ENCODE data around the gene DTNBP1. TPM values are rescaled to one million over a fixed set of nuclear protein-coding genes. Genes with fewer than 3 reads are reported as not detected.

Gene DTNBP1
- total and polyA plus RNA-seq, 5 donors from 2014 or later = 22.4 to 43.1 (median 33.7) TPM

DNA sequence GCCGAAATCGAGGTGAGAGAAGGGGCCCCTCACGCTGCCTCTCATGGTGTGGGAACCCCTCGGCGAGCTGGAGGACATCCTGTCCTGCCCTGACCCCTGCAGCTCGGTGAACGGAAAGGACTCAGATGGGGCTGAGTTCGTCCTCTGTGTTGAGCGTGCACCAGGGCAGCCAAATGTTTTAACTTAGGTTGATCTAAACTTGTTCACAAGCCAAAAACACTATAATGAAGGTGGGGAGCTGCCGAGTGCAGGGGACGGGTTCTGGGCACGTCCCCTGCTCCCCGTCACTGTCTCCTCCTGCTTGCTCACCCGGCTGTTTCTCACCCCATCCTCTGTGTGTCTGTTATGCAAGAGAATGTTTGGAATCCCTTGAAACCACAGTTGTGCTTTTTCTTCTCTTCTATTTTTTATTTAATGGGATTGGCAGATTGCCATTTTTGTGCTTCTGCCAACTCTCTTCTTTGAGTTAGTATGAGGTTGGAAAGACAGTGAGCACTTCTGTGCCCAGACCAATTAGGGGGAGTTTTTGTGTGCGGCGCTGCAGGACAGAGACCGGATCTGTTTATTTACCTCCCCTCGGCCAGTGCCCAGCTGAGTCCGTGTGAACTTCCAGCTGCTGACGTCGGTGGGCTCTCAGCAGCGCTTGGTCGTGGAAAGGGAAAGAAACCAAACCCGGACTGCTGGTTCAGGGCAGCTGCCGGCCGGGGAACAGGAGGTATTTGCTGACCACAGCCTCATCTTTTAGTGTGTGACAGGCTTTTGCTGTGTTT, 158.1 kb downstream of the DTNBP1 start:
- peaks cover 32% of the 10 kb centered on the region for H3K36me3 Mint-ChIP-seq
- ATAC-seq (ENCODE audit: low read depth in 2 of 2) (no peak), DNase-seq (no peak)
- peaks cover 76% of the 10 kb centered on the region for H3K36me3 ChIP-seq (ENCODE audit: control insufficient read depth, insufficient read depth, low read length)
- H3K27ac ChIP-seq (ENCODE audit: insufficient read depth, low read length, poor library complexity, severe bottlenecking) = no peak overlapping the region
- H3K4me1 Mint-ChIP-seq = peaks cover 0 to 2% (median 0%) of the 10 kb centered on the region in 4 donors
- no peak overlapping the region for H3K4me3 Mint-ChIP-seq
- peak overlapping the region in 2 of 3 donors; percentile 53 to 85 for H3K27ac Mint-ChIP-seq
- no peak overlapping the region for H3K4me3 ChIP-seq (ENCODE audit: low read depth, low read length)
- H3K4me1 ChIP-seq (ENCODE audit: control insufficient read depth, insufficient read depth, low read length, poor library complexity, severe bottlenecking) = no peaks in the 10 kb centered on the region
- no peaks in the 10 kb centered on the region for H3K27me3 Mint-ChIP-seq
- H3K27me3 ChIP-seq (ENCODE audit: control insufficient read depth, insufficient read depth, low read length) = no peaks in the 10 kb centered on the region
- H3K9me3 ChIP-seq (ENCODE audit: control insufficient read depth in 2 of 2, low read length in 2 of 2) = no peaks in the 10 kb centered on the region
- no peaks in the 10 kb centered on the region for H3K9me3 Mint-ChIP-seq

DNA sequence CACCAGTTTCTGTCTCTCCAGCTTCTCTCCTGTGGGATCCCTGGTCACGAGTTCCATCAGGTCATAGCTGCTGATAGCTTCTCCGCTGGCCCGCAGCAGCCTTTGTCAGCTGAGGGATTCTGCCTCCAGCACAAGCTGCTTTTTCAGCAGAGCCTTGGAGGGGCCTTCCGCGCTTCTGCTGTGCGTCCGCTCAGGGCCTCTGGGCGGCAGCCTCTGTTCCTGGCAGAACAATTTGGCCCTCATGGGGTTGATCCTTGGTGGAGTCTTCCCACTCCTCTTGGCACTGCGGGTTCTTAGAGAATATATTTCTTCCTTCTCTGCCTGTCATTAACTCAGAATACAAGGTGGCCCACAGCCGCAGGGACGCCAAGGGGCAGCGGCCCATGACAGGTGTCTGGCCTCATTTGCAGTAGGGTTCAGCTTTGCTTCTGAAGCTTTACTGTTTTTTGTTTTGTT, 158.8 kb downstream of the DTNBP1 start:
- Mint-ChIP-seq H3K27me3 (no peaks in the 10 kb centered on the region), H3K9me3 (no peaks in the 10 kb centered on the region), H3K4me1 (peaks cover 0 to 2% (median 0%) of the 10 kb centered on the region in 4 donors), H3K36me3 (peaks cover 32% of the 10 kb centered on the region), H3K4me3 (no peak overlapping the region), H3K27ac (no peak overlapping the region)
- no peaks in the 10 kb centered on the region for H3K9me3 ChIP-seq (ENCODE audit: control insufficient read depth in 2 of 2, low read length in 2 of 2)
- H3K36me3 ChIP-seq (ENCODE audit: control insufficient read depth, insufficient read depth, low read length) = peaks cover 71% of the 10 kb centered on the region
- H3K27me3 ChIP-seq (ENCODE audit: control insufficient read depth, insufficient read depth, low read length) = no peaks in the 10 kb centered on the region
- no peaks in the 10 kb centered on the region for H3K4me1 ChIP-seq (ENCODE audit: control insufficient read depth, insufficient read depth, low read length, poor library complexity, severe bottlenecking)
- no peak overlapping the region for H3K27ac ChIP-seq (ENCODE audit: insufficient read depth, low read length, poor library complexity, severe bottlenecking)
- H3K4me3 ChIP-seq (ENCODE audit: low read depth, low read length) = no peak overlapping the region
- DNase-seq (no peak), ATAC-seq (ENCODE audit: low read depth in 2 of 2) (no peak)

DNA sequence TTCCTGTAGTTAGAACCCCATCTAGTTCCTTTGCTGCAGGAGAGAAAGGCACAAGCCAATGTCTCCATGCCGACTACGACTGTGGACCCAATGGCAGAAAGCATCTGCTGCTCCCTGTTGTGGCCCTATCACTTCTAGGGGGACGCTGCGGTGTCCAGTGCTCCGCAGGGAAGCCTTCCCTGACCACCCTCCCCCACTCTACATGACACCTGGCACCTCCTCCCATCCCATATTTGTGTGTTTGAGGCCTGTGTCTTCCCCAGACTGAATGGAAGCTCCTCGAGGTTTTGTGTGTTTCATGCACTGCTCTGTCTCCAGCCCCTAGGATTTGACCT, 159.5 kb downstream of the DTNBP1 start:
- no peak overlapping the region for H3K27ac ChIP-seq (ENCODE audit: insufficient read depth, low read length, poor library complexity, severe bottlenecking)
- no peak overlapping the region for H3K4me3 Mint-ChIP-seq
- H3K27ac Mint-ChIP-seq = peak overlapping the region in 1 of 3 donors; percentile 62
- H3K36me3 Mint-ChIP-seq = peaks cover 25% of the 10 kb centered on the region
- no peaks in the 10 kb centered on the region for H3K27me3 Mint-ChIP-seq
- H3K4me1 ChIP-seq (ENCODE audit: control insufficient read depth, insufficient read depth, low read length, poor library complexity, severe bottlenecking) = no peaks in the 10 kb centered on the region
- no peaks in the 10 kb centered on the region for H3K9me3 Mint-ChIP-seq
- peaks cover 63% of the 10 kb centered on the region for H3K36me3 ChIP-seq (ENCODE audit: control insufficient read depth, insufficient read depth, low read length)
- ATAC-seq (ENCODE audit: low read depth in 2 of 2) = no peak
- H3K4me3 ChIP-seq (ENCODE audit: low read depth, low read length) = no peak overlapping the region
- no peaks in the 10 kb centered on the region for H3K27me3 ChIP-seq (ENCODE audit: control insufficient read depth, insufficient read depth, low read length)
- peaks cover 0 to 2% (median 0%) of the 10 kb centered on the region in 4 donors for H3K4me1 Mint-ChIP-seq
- H3K9me3 ChIP-seq (ENCODE audit: control insufficient read depth in 2 of 2, low read length in 2 of 2) = no peaks in the 10 kb centered on the region
- no peak for DNase-seq

DNA sequence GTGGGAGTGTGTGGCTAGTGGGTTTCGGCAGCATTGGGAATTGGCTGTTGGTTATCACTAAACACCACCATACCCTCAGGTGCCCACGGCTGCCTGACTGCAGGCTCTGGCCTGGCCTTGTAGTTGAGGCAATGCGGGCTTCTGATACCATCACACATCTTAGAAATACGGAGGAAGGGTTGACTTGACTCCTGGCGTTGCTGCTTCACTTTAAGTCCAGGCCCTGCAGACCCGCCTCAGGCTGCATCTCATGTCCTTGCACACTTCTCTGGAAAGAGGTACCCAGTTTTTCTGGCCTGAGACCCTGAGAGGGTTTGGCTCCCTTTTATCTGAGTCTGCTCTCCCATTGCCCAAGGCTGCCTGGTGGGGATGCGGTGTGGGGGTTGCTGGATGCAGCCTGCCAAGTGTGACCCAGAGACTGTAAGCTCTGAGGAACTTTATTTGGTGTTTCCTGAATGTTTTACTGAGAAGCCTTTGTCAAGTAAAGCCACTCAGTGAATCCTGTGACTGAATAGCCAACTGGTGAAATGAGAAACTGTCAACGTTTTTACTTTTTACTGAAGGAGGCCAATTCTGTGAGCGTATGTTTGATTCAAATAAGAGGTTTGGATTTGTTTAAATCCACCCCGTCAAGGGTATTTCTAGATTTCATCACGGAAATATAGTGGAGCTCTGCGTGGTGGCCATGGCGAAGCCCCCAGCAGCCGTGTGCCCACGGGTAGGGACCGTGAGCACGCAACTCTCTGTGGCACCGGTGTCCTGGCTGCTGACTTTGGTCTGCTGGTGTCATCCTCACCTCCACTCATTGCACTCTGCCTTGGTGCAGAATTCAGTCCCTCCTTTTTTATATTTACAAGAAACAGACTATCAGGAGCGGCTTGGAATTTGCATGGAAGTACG, 160.1 kb downstream of the DTNBP1 start:
- no peaks in the 10 kb centered on the region for H3K9me3 ChIP-seq (ENCODE audit: control insufficient read depth in 2 of 2, low read length in 2 of 2)
- H3K27ac Mint-ChIP-seq = no peak overlapping the region
- H3K27me3 Mint-ChIP-seq = no peaks in the 10 kb centered on the region
- peak overlapping the region in 1 of 4 donors; percentile 15 for H3K4me3 Mint-ChIP-seq
- H3K9me3 Mint-ChIP-seq = no peaks in the 10 kb centered on the region
- H3K27ac ChIP-seq (ENCODE audit: insufficient read depth, low read length, poor library complexity, severe bottlenecking) = no peak overlapping the region
- no peak overlapping the region for H3K4me3 ChIP-seq (ENCODE audit: low read depth, low read length)
- DNase-seq = no peak
- H3K36me3 ChIP-seq (ENCODE audit: control insufficient read depth, insufficient read depth, low read length) = peaks cover 61% of the 10 kb centered on the region
- H3K36me3 Mint-ChIP-seq = peaks cover 26% of the 10 kb centered on the region
- no peak for ATAC-seq (ENCODE audit: low read depth in 2 of 2)
- H3K4me1 Mint-ChIP-seq = peaks cover 0 to 2% (median under 1%) of the 10 kb centered on the region in 4 donors
- H3K27me3 ChIP-seq (ENCODE audit: control insufficient read depth, insufficient read depth, low read length) = no peaks in the 10 kb centered on the region
- H3K4me1 ChIP-seq (ENCODE audit: control insufficient read depth, insufficient read depth, low read length, poor library complexity, severe bottlenecking) = no peaks in the 10 kb centered on the region

DNA sequence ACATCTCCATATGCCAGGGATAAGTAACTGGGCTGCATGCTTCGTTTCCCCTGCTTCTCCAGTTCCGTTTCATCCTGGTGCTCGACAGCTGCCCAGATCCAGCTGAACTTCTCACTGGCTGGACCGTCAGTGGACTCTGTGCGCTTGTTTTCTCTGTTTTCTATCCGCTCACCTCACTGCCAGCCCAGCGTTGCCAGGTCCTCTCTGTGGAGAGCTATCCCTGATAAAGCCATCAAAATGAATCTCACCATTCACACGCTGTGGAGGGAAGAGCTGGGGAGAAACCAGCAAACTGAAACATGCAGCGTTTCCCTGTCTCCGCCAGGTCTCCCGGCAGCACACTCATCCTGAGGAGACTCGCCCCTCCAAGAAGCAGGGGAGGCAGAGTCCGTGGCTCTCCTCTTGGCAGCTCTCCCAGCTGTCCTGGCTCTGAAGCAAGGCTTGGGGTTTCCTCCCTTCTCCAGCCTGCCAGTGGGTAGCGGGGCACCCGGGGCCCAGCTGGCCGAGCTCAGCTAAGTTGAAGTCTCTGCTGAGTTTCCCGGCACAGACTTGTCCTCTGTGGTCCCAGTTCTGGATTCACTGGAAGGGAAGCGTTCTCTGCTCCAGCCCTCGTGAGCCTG, 160.9 kb downstream of the DTNBP1 start:
- DNase-seq (no peak), ATAC-seq (ENCODE audit: low read depth in 2 of 2) (no peak)
- peaks cover 22% of the 10 kb centered on the region for H3K36me3 Mint-ChIP-seq
- H3K9me3 Mint-ChIP-seq = no peaks in the 10 kb centered on the region
- no peak overlapping the region for H3K4me3 Mint-ChIP-seq
- no peaks in the 10 kb centered on the region for H3K9me3 ChIP-seq (ENCODE audit: control insufficient read depth in 2 of 2, low read length in 2 of 2)
- H3K4me3 ChIP-seq (ENCODE audit: low read depth, low read length) = no peak overlapping the region
- H3K36me3 ChIP-seq (ENCODE audit: control insufficient read depth, insufficient read depth, low read length) = peaks cover 55% of the 10 kb centered on the region
- no peaks in the 10 kb centered on the region for H3K27me3 ChIP-seq (ENCODE audit: control insufficient read depth, insufficient read depth, low read length)
- no peaks in the 10 kb centered on the region for H3K27me3 Mint-ChIP-seq
- no peaks in the 10 kb centered on the region for H3K4me1 ChIP-seq (ENCODE audit: control insufficient read depth, insufficient read depth, low read length, poor library complexity, severe bottlenecking)
- H3K4me1 Mint-ChIP-seq = peaks cover 0 to 2% (median under 1%) of the 10 kb centered on the region in 4 donors
- H3K27ac Mint-ChIP-seq = no peak overlapping the region
- H3K27ac ChIP-seq (ENCODE audit: insufficient read depth, low read length, poor library complexity, severe bottlenecking) = no peak overlapping the region

DNA sequence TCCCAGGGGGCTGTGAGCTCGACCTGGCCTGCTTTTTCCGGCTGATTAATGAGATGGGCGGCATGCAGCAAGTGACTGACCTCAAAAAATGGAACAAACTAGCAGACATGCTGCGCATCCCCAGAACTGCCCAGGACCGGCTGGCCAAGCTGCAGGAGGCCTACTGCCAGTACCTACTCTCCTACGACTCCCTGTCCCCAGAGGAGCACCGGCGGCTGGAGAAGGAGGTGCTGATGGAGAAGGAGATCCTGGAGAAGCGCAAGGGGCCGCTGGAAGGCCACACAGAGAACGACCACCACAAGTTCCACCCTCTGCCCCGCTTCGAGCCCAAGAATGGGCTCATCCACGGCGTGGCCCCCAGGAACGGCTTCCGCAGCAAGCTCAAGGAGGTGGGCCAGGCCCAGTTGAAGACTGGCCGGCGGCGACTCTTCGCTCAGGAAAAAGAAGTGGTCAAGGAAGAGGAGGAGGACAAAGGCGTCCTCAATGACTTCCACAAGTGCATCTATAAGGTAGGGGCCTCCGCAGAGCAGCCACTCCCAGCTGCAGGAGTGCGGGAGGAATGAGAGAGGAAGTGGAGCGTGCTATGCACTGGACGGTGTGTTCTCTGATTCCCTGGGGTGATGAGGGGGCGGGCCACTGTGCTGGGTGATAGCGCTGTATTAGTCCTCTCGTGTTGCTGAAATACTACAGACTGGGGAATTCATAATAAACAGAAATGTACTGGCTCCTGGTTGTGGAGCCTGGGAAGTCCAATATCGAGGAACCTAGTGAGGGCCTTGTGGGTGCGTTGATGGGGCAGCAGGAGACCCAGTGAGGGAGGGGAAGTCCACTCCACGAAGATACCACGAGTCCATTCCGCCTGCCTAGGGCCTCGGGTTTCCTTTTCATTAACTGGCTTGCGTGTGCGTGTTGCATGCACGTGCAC, 161.7 kb downstream of the DTNBP1 start:
- ATAC-seq (ENCODE audit: low read depth in 2 of 2) = no peak
- Histone ChIP-seq H3K4me3 (ENCODE audit: low read depth, low read length) (no peak overlapping the region), H3K27ac (ENCODE audit: insufficient read depth, low read length, poor library complexity, severe bottlenecking) (no peak overlapping the region), H3K36me3 (ENCODE audit: control insufficient read depth, insufficient read depth, low read length) (peaks cover 56% of the 10 kb centered on the region), H3K27me3 (ENCODE audit: control insufficient read depth, insufficient read depth, low read length) (no peaks in the 10 kb centered on the region), H3K4me1 (ENCODE audit: control insufficient read depth, insufficient read depth, low read length, poor library complexity, severe bottlenecking) (no peaks in the 10 kb centered on the region), H3K9me3 (ENCODE audit: control insufficient read depth in 2 of 2, low read length in 2 of 2) (no peaks in the 10 kb centered on the region)
- no peaks in the 10 kb centered on the region for H3K9me3 Mint-ChIP-seq
- no peak overlapping the region for H3K4me3 Mint-ChIP-seq
- H3K27ac Mint-ChIP-seq = no peak overlapping the region
- DNase-seq = no peak
- peaks cover 0 to 2% (median under 1%) of the 10 kb centered on the region in 4 donors for H3K4me1 Mint-ChIP-seq
- peaks cover 16% of the 10 kb centered on the region for H3K36me3 Mint-ChIP-seq
- no peaks in the 10 kb centered on the region for H3K27me3 Mint-ChIP-seq

Data from CD4-positive, CD25-positive, alpha-beta regulatory T cell (primary cell).